Activated CD4-positive, CD25-positive, alpha-beta regulatory T cell treated with anti-CD3 and anti-CD28 coated beads, Interleukin-2, amount 50 U/mL, for 16 hours (primary cell): ENCODE results near the gene FAT2.
"Not testable (repeated sequence)": the region's sequence is repeated elsewhere in the genome, so short reads cannot be mapped to it uniquely, and the experiment has no call there.

Experiments used
- DNase-seq: peaks from one replicate; pipeline ENCODE4 v3.0.0-alpha.2; 2020; ENCODE audit warnings: low read depth, low spot score

Gene FAT2

GRCh38 chr5:151580858-151581257 is 10.3 kb downstream of the FAT2 start:
- DNase-seq = no peak

- DNase-seq = no peak
These were observed 10.9 kb downstream of the FAT2 start for GRCh38 chr5:151580239-151580638.

- not testable (repeated sequence) for DNase-seq
These were observed 12.0 kb downstream of the FAT2 start for GRCh38 chr5:151579146-151579545.

GRCh38 chr5:151578326-151579025 is 12.7 kb downstream of the FAT2 start:
- no peak for DNase-seq

- no peak for DNase-seq
These were observed 13.6 kb downstream of the FAT2 start for GRCh38 chr5:151577566-151577965.

- no peak for DNase-seq
These were observed 16.6 kb downstream of the FAT2 start for GRCh38 chr5:151574444-151574996.

GRCh38 chr5:151572657-151573368 is 18.3 kb downstream of the FAT2 start:
- no peak for DNase-seq

- no peak for DNase-seq
These were observed 19.6 kb downstream of the FAT2 start for GRCh38 chr5:151571270-151572173.

GRCh38 chr5:151570512-151571269 is 20.4 kb downstream of the FAT2 start:
- no peak for DNase-seq

GRCh38 chr5:151570058-151570457 is 21.1 kb downstream of the FAT2 start:
- DNase-seq = no peak

GRCh38 chr5:151569132-151570046 is 21.7 kb downstream of the FAT2 start:
- no peak for DNase-seq

GRCh38 chr5:151568036-151568435 is 23.1 kb downstream of the FAT2 start:
- DNase-seq = no peak

- no peak for DNase-seq
These were observed 25.2 kb downstream of the FAT2 start for GRCh38 chr5:151565971-151566370.

- no peak for DNase-seq
These were observed 29.0 kb downstream of the FAT2 start for GRCh38 chr5:151562019-151562707.

- DNase-seq = no peak
These were observed 33.2 kb downstream of the FAT2 start for GRCh38 chr5:151557951-151558350.

GRCh38 chr5:151557466-151557865 is 33.7 kb downstream of the FAT2 start:
- DNase-seq = no peak

- no peak for DNase-seq
These were observed 34.3 kb downstream of the FAT2 start for GRCh38 chr5:151556806-151557205.

- no peak for DNase-seq
These were observed 35.2 kb downstream of the FAT2 start for GRCh38 chr5:151555760-151556576.

- no peak for DNase-seq
These were observed 37.4 kb downstream of the FAT2 start for GRCh38 chr5:151553695-151554094.
